GM10266 (cell line): ENCODE results near the gene STK38L.

Experiments used
- DNase-seq: peaks from one replicate; pipeline ENCODE4 v3.0.0; 2012; ENCODE audit errors: extremely low spot score
- TF ChIP-seq, protein P1 (sequence below): IDR thresholded peaks from 2 replicates; pipeline ENCODE4 v1.5.1; 2012; ENCODE audit warnings: mild to moderate bottlenecking, low read depth; ENCODE audit not compliant: control insufficient read depth, insufficient read depth; ENCODE audit errors: missing control alignments

Gene STK38L

DNA sequence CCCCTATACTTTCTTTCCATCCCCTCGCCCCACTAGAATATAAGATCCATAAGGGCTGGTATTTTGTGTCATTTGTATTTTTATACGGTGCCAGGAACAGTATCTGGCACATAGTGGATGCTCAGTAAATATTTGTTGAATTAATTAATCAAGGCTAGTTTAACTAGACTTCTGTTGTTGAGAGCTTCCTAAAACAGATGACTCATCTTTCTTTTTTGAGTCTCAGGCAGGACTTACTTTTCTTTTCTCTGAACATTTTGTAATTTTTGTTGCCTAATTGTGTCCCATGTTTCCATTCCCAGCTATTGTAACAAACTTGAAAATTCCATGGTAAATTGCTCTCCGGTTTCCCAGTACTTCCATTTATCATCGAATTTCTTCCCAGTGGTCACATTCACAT, 16.7 kb downstream of the STK38L start:
- TF ChIP-seq, protein P1, sequence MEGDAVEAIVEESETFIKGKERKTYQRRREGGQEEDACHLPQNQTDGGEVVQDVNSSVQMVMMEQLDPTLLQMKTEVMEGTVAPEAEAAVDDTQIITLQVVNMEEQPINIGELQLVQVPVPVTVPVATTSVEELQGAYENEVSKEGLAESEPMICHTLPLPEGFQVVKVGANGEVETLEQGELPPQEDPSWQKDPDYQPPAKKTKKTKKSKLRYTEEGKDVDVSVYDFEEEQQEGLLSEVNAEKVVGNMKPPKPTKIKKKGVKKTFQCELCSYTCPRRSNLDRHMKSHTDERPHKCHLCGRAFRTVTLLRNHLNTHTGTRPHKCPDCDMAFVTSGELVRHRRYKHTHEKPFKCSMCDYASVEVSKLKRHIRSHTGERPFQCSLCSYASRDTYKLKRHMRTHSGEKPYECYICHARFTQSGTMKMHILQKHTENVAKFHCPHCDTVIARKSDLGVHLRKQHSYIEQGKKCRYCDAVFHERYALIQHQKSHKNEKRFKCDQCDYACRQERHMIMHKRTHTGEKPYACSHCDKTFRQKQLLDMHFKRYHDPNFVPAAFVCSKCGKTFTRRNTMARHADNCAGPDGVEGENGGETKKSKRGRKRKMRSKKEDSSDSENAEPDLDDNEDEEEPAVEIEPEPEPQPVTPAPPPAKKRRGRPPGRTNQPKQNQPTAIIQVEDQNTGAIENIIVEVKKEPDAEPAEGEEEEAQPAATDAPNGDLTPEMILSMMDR, result no peak
- DNase-seq, result no peak

DNA sequence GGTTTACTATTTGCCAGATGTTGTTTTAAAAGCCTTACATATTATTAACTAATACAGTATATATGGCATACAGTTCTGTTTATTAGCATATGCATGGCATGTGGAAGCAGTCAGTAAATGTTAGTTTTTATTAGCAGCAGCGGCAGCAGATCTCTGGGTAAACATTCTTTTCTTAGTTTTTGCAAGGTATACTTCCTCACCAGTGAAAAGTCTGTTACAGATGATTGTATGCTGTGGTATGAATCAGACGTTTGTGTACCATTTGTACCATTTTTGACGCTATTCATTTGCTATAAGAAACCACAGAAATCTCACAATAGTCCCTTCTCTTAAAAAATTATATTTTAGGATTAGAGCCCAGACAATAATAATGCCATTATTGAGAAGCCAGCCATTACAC, 17.8 kb downstream of the STK38L start:
- TF ChIP-seq, protein P1, result no peak
- DNase-seq, result no peak

DNA sequence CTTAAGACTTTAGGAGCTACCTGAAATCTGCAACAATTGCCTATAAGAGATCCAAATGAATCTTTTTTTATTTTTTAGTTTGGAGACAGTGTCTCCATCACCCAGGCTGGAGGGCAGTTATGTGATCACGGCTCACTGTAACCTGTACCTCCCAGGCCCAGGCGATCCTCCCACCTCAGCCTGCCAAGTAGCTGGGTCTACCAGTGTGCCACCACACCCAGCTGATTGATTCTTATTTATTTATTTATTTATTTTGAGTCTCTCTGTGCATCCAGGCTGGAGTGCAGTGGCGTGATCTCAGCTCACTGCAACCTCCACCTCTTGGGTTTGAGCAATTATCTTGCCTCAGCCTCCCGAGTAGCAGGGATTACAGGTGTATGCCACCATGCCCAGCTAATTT, 26.1 kb downstream of the STK38L start:
- no peak for DNase-seq
- TF ChIP-seq, protein P1, result no peak

DNA sequence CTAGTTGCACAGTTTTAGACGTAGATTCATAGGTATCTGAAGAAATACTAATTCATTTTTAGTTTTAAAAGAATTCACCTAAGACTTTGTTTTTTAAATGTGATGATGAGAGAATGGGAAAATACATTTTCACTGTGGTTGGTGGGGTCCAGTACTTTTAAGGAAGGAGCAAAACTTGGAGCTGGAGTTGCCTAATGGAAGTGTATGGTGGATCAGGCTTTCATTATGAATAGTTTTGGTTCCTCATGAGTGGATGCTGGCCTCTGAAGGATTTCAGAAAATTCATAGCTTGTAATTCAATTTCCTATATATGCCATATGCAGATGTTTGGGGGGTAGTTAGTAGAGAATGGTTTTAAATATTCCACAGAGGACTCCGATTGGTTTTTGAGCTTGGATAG, 27.1 kb downstream of the STK38L start:
- DNase-seq, result no peak
- TF ChIP-seq, protein P1, result no peak

DNA sequence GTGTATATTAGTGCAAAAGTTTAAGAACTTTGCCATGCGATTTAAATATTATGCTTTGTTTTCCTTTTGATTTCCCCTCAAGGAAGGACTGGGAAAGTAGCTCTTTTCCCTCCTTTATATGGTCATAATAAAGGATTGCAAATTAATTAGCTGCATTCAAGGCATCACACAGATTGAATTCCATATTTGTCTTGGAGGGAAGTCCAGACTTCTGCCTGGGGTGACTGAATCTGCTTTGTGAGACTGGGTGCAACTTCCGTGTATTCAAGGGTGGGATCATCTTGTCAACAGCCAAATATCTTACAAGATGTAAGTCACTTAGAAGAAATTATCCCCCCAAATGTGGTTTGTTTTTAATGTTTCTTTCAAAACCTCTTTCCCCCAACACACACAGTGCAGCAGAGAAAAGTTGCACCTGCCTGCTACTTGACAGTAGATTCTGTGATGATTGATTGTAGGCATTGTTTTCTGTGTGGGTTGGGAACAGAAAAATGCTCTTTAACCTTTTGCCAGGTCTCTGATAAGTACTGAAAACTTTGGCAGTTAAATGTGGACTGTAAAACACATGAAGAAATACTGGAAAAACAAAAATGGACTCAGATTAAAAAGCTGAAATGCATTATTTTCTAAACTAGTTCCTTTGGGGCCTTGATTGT, 28.4 kb downstream of the STK38L start:
- DNase-seq, result no peak
- TF ChIP-seq, protein P1, result no peak

DNA sequence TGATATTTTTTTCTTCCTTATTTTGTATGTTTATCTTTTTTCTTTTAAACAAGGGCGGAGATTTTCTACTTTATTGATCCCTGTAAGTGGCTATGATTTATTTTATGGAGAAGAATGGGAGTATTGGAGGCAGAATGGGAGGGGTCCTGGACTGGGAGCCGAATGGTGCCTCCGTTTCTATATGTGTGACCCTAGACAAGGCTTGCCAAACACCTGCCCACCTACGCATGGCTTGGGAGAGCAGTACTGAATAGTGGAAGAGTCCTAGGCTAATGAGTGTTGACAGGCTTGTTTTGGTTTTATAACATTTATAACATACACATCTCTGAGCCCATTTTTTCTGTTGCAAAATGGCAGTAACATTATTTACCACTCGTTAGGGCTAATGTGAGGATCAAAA, 29.0 kb downstream of the STK38L start:
- TF ChIP-seq, protein P1, result no peak
- DNase-seq, result no peak

DNA sequence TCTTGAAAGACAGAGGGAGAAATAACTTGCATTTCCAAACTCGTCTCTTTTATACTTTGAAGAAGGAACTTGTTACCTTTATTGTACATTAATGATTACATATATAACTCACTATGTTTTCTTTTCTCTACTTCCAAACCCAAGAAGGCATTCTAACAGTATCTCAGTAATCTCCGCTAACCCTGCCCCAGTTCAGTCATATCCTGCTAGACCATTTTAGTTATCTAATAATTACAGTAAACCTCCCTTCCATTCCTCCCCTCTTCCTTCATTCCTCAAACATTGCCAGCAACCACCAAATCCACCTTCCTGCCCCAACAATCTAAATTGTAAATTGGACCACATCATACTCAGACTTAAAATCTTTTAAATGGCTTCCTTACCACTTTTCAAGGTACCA, 30.6 kb downstream of the STK38L start:
- no peak for DNase-seq
- TF ChIP-seq, protein P1, result no peak
